ENCODE data around the gene NFKBIZ.

- TF ChIP-seq CTCF (IDR thresholded peaks at IDR 0.05) (no peak), POLR2A (IDR thresholded peaks at IDR 0.05) (no peak)
Observed at GRCh38 chr3:101836652-101837598, 12.4 kb upstream of the NFKBIZ start.

All from thyroid gland (tissue), 4 donors.